ENCODE results near the gene SPATA22.

The SPATA22 gene

DNA sequence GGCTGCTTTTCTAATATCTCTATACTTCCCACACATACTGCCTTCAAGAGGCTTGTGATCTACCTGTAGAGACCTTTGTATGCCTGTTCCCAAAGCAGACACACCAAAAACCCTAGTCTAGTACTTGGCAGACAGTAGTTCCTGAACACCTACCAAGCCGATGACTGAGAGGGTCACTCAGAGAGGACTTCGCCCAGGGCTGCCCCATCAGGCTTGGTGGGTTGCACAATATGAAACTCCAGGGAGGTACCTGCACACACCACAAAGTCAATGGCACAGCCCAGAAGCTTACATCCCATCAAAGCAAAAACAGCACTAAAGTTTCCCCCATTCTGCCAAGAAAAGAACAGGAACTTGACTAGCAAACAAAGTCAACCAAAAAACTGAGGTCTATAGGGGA, 34.4 kb upstream of the SPATA22 start:
- no peaks in the 10 kb centered on the region for H4K20me1 ChIP-seq (ENCODE audit: control insufficient read depth, insufficient read depth, low read depth, low read length)
- H3K79me2 ChIP-seq (ENCODE audit: control insufficient read depth, low read length): no peaks in the 10 kb centered on the region
- no peaks in the 10 kb centered on the region for H3K9me2 ChIP-seq (replicated peaks; ENCODE audit: control insufficient read depth, low read length)
- H3K4me1 ChIP-seq (ENCODE audit: control insufficient read depth, low read length): no peaks in the 10 kb centered on the region
- no peaks in the 10 kb centered on the region for H3F3A ChIP-seq (ENCODE audit: control insufficient read depth, insufficient read depth)
- no peaks in the 10 kb centered on the region for H3K9me3 ChIP-seq (ENCODE audit: control insufficient read depth, insufficient read depth, low read length)
- no peak overlapping the region for H3K4me3 ChIP-seq (ENCODE audit: low read length)
- no peaks in the 10 kb centered on the region for H3K36me3 ChIP-seq (ENCODE audit: control insufficient read depth, low read length)
- TF ChIP-seq EZH2phosphoT487 (IDR thresholded peaks at IDR 0.05; ENCODE audit: borderline replicate concordance, low read length): no peak
- TF ChIP-seq CTCF (IDR thresholded peaks at IDR 0.05; ENCODE audit: low read depth, low read length, poor library complexity, severe bottlenecking): no peak
- 0 out of 2 replicates have a peak, but pooled peaks cover 2% of the 10 kb centered on the region for H3K27me3 ChIP-seq (ENCODE audit: control insufficient read depth, low read length)
- no peak overlapping the region for H3K4me2 ChIP-seq (ENCODE audit: low read length)
- no peak overlapping the region for H3K27ac ChIP-seq (ENCODE audit: low read depth, low read length)

- Histone ChIP-seq H3K36me3 (ENCODE audit: control insufficient read depth, low read length) (no peaks in the 10 kb centered on the region), H3K4me1 (ENCODE audit: control insufficient read depth, low read length) (no peaks in the 10 kb centered on the region), H3K27me3 (ENCODE audit: control insufficient read depth, low read length) (0 out of 2 replicates have a peak, but pooled peaks cover 3% of the 10 kb centered on the region), H3K79me2 (ENCODE audit: control insufficient read depth, low read length) (no peaks in the 10 kb centered on the region), H3K4me2 (ENCODE audit: low read length) (no peak overlapping the region), H3K4me3 (ENCODE audit: low read length) (no peak overlapping the region), H3K9me3 (ENCODE audit: control insufficient read depth, insufficient read depth, low read length) (no peaks in the 10 kb centered on the region), H3K9me2 (replicated peaks; ENCODE audit: control insufficient read depth, low read length) (no peaks in the 10 kb centered on the region), H4K20me1 (ENCODE audit: control insufficient read depth, insufficient read depth, low read depth, low read length) (no peaks in the 10 kb centered on the region), H3K27ac (ENCODE audit: low read depth, low read length) (no peak overlapping the region), H3F3A (ENCODE audit: control insufficient read depth, insufficient read depth) (no peaks in the 10 kb centered on the region)
- no peak for TF ChIP-seq CTCF (IDR thresholded peaks at IDR 0.05; ENCODE audit: low read depth, low read length, poor library complexity, severe bottlenecking)
- TF ChIP-seq EZH2phosphoT487 (IDR thresholded peaks at IDR 0.05; ENCODE audit: borderline replicate concordance, low read length): no peak
Observed at GRCh38 chr17:3505008-3505407, 33.4 kb upstream of the SPATA22 start.

GRCh38 chr17:3503285-3503684, 31.7 kb upstream of the SPATA22 start:
- no peaks in the 10 kb centered on the region for H3K9me3 ChIP-seq (ENCODE audit: control insufficient read depth, insufficient read depth, low read length)
- H3K27me3 ChIP-seq (ENCODE audit: control insufficient read depth, low read length): 0 out of 2 replicates have a peak, but pooled peaks cover 3% of the 10 kb centered on the region
- H3K9me2 ChIP-seq (replicated peaks; ENCODE audit: control insufficient read depth, low read length): no peaks in the 10 kb centered on the region
- no peak for TF ChIP-seq CTCF (IDR thresholded peaks at IDR 0.05; ENCODE audit: low read depth, low read length, poor library complexity, severe bottlenecking)
- no peak for TF ChIP-seq EZH2phosphoT487 (IDR thresholded peaks at IDR 0.05; ENCODE audit: borderline replicate concordance, low read length)
- H3K4me3 ChIP-seq (ENCODE audit: low read length): no peak overlapping the region
- no peaks in the 10 kb centered on the region for H3F3A ChIP-seq (ENCODE audit: control insufficient read depth, insufficient read depth)
- no peaks in the 10 kb centered on the region for H3K79me2 ChIP-seq (ENCODE audit: control insufficient read depth, low read length)
- no peaks in the 10 kb centered on the region for H3K36me3 ChIP-seq (ENCODE audit: control insufficient read depth, low read length)
- no peak overlapping the region for H3K4me2 ChIP-seq (ENCODE audit: low read length)
- no peaks in the 10 kb centered on the region for H3K4me1 ChIP-seq (ENCODE audit: control insufficient read depth, low read length)
- H3K27ac ChIP-seq (ENCODE audit: low read depth, low read length): no peak overlapping the region
- no peaks in the 10 kb centered on the region for H4K20me1 ChIP-seq (ENCODE audit: control insufficient read depth, insufficient read depth, low read depth, low read length)

All from DOHH2 (cell line).